SK-N-SH (cell line): ENCODE data around the gene TEPSIN.

Experiments
- CTCF ChIP-seq: fragments of 200-600 bp; sonication (generic); IDR thresholded peaks from 2 replicates; pipeline ENCODE4 v1.6.1; 2017; ENCODE audit warnings: antibody characterized with exemption, mild to moderate bottlenecking, moderate library complexity
- EZH2phosphoT487 ChIP-seq: fragments of 200-600 bp; sonication (generic); IDR thresholded peaks from 2 replicates; pipeline ENCODE4 v1.6.1; 2017; ENCODE audit warnings: low read depth, mixed run types, mild to moderate bottlenecking, antibody characterized with exemption, moderate library complexity, borderline replicate concordance
- FOSL2 ChIP-seq: IDR thresholded peaks from 2 replicates; pipeline ENCODE4 v1.4.0; 2012; ENCODE audit warnings: low read depth, mild to moderate bottlenecking, moderate library complexity, borderline replicate concordance
- FOXM1 ChIP-seq: IDR thresholded peaks from 2 replicates; pipeline ENCODE4 v1.4.0; 2012; ENCODE audit warnings: low read depth, mild to moderate bottlenecking
- MXI1 ChIP-seq: IDR thresholded peaks from 2 replicates; pipeline ENCODE4 v1.6.1; 2012; ENCODE audit warnings: mild to moderate bottlenecking, low read depth, low read length, improper control_type of control experiment
- NRF1 ChIP-seq: IDR thresholded peaks from 2 replicates; pipeline ENCODE4 v1.6.1; 2012; ENCODE audit warnings: low read depth, mild to moderate bottlenecking, low read length
- POLR2AphosphoS5 ChIP-seq: IDR thresholded peaks from 2 replicates; pipeline ENCODE4 v1.6.1; 2012; ENCODE audit warnings: low read depth, low read length
- REST ChIP-seq: IDR thresholded peaks from 2 replicates; pipeline ENCODE4 v1.6.1; 2012; ENCODE audit warnings: mild to moderate bottlenecking, low read depth, low read length, moderate library complexity
- RFX5 ChIP-seq: IDR thresholded peaks from 2 replicates; pipeline ENCODE4 v1.6.1; 2012; ENCODE audit warnings: mild to moderate bottlenecking, improper control_type of control experiment, low read length
- RXRA ChIP-seq: IDR thresholded peaks from 2 replicates; pipeline ENCODE4 v1.4.0; 2012; ENCODE audit warnings: low read depth, mild to moderate bottlenecking, borderline replicate concordance
- SMC3 ChIP-seq: IDR thresholded peaks from 2 replicates; pipeline ENCODE4 v1.6.1; 2012; ENCODE audit warnings: low read depth, low read length, improper control_type of control experiment
- TAF1 ChIP-seq: IDR thresholded peaks from 2 replicates; pipeline ENCODE4 v1.6.1; 2012; ENCODE audit warnings: low read depth, mild to moderate bottlenecking, low read length, moderate library complexity, borderline replicate concordance
- TCF12 ChIP-seq: IDR thresholded peaks from 2 replicates; pipeline ENCODE4 v1.4.0; 2012
- YY1 ChIP-seq: IDR thresholded peaks from 2 replicates; pipeline ENCODE4 v1.4.0; 2012; ENCODE audit warnings: low read depth, mild to moderate bottlenecking

- TF ChIP-seq MXI1 (peak; percentile 97), YY1 (no peak), CTCF (no peak), REST (no peak), EZH2phosphoT487 (no peak), TCF12 (no peak), RFX5 (no peak), FOSL2 (no peak), RXRA (no peak), SMC3 (peak; percentile 10; the same call in 1 of the 2 replicates), FOXM1 (no peak), NRF1 (no peak; the same call in 1 of the 2 replicates), POLR2AphosphoS5 (no peak), TAF1 (no peak)
Observed at GRCh38 chr17:81277421-81277820, 38.6 kb upstream of the TEPSIN start.
